Ascending aorta (tissue), 2 donors: ENCODE measurements around the gene OMG. TPM values are rescaled to one million over a fixed set of nuclear protein-coding genes. Genes with fewer than 3 reads are reported as not detected.

ENCODE experiments used
- DNase-seq, 2 donors: peaks; one replicate each; pipeline ENCODE4 v3.0.0-alpha.2; 2019; ENCODE audit warnings: low spot score in 2 of 2
- H3K27ac ChIP-seq, 2 donors: fragments of 200-600 bp; sonication (generic); one replicate each; pipeline ENCODE4 v1.5.1; 2016 to 2017; ENCODE audit warnings: mild to moderate bottlenecking in 1 of 2
- H3K27me3 ChIP-seq: fragments of 200-600 bp; sonication (generic); one replicate; pipeline ENCODE4 v1.5.1; 2017
- H3K36me3 ChIP-seq, 2 donors: fragments of 200-600 bp; sonication (generic); one replicate each; pipeline ENCODE4 v1.5.1; 2016
- H3K4me1 ChIP-seq, 2 donors: fragments of 200-600 bp; sonication (generic); one replicate each; pipeline ENCODE4 v1.5.1; 2016 to 2017; ENCODE audit warnings: mild to moderate bottlenecking in 1 of 2
- H3K4me3 ChIP-seq, 2 donors: fragments of 200-600 bp; sonication (generic); one replicate each; pipeline ENCODE4 v1.5.1; 2016 to 2017; ENCODE audit warnings: mild to moderate bottlenecking in 1 of 2
- H3K9me3 ChIP-seq, 2 donors: fragments of 200-600 bp; sonication (generic); one replicate each; pipeline ENCODE4 v1.5.1; 2016
- intact Hi-C: fragments of 100-400 bp; cut with DNase I; formaldehyde crosslinking; loops from one replicate; pipeline ENCODE4 v1.15.1; 2023
- total RNA-seq: library from RNA; depleted of rRNA; stranded (reverse); fragments of >200 nt; gene quantifications from one replicate; pipeline ENCODE4 v1.1.0, GENCODE V29; 2016
- TF ChIP-seq, protein P1 (sequence below), 3 experiments: fragments of 200-600 bp in 2 of 3; fragments of 450-650 bp in 1 of 3; sonication (generic) in 2 of 3; IDR thresholded peaks; one replicate each; pipeline ENCODE4 v1.5.1; 2016 to 2019; ENCODE audit warnings: antibody characterized with exemption in 3 of 3, mild to moderate bottlenecking in 1 of 3, moderate library complexity in 1 of 3

Gene OMG
- total RNA-seq, 1 donor from 2014 or later = not detected

DNA sequence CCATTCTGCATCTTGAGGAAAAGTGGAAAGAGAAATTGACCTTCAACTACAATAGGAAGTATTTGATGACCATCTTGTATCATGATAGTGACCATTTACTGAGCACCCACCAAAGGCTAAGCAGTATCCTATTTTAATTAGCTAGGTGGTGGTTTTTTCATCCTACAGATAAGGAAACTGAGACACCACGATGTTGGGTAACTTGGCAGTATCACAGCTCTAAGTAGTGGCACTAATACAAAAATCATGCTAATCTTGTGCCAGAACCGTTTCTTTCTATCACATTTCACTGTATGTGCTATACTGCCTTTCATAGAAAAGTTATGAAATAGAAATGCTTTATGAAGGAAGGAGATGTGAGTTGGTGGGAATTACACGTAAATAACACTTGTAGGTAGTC, 14.5 kb upstream of the OMG start:
- intact Hi-C loops = no loop called here

DNA sequence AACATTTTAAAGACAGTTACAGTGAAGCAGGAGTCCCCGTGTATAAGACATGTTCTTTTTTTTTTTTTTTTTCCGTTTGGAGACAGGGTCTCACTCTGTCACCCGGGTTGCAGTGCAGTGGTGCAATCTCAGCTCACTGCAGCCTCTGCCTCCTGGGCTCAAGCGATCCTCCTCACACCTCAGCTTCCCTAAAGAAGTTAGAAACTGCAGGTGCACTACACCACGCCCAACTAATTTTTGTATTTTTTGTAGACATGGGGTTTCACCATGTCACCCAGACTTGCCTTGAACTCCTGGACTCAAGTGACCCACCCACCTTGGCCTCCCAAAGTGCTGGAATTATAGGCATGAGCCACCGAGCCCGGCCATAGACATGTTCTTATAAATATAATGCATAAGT, 13.8 kb upstream of the OMG start:
- intact Hi-C loops = no loop called here
- H3K9me3 ChIP-seq = no peaks in the 10 kb centered on the region
- no peak for DNase-seq
- no peak overlapping the region for H3K27ac ChIP-seq
- TF ChIP-seq, protein P1, sequence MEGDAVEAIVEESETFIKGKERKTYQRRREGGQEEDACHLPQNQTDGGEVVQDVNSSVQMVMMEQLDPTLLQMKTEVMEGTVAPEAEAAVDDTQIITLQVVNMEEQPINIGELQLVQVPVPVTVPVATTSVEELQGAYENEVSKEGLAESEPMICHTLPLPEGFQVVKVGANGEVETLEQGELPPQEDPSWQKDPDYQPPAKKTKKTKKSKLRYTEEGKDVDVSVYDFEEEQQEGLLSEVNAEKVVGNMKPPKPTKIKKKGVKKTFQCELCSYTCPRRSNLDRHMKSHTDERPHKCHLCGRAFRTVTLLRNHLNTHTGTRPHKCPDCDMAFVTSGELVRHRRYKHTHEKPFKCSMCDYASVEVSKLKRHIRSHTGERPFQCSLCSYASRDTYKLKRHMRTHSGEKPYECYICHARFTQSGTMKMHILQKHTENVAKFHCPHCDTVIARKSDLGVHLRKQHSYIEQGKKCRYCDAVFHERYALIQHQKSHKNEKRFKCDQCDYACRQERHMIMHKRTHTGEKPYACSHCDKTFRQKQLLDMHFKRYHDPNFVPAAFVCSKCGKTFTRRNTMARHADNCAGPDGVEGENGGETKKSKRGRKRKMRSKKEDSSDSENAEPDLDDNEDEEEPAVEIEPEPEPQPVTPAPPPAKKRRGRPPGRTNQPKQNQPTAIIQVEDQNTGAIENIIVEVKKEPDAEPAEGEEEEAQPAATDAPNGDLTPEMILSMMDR (IDR thresholded peaks at IDR 0.05) = no peak
- H3K36me3 ChIP-seq = no peaks in the 10 kb centered on the region
- H3K4me1 ChIP-seq = no peaks in the 10 kb centered on the region
- H3K4me3 ChIP-seq = peak overlapping the region in 1 of 2 donors; percentile 25
- H3K27me3 ChIP-seq = no peaks in the 10 kb centered on the region

More for the DNA sequence above, 14.5 kb upstream of the OMG start:
- TF ChIP-seq, protein P1 (IDR thresholded peaks at IDR 0.05) = no peak
- Histone ChIP-seq H3K27ac (no peak overlapping the region), H3K36me3 (no peaks in the 10 kb centered on the region), H3K9me3 (no peaks in the 10 kb centered on the region), H3K27me3 (no peaks in the 10 kb centered on the region), H3K4me3 (peak overlapping the region in 1 of 2 donors; percentile 14), H3K4me1 (no peaks in the 10 kb centered on the region)
- DNase-seq = no peak

DNA sequence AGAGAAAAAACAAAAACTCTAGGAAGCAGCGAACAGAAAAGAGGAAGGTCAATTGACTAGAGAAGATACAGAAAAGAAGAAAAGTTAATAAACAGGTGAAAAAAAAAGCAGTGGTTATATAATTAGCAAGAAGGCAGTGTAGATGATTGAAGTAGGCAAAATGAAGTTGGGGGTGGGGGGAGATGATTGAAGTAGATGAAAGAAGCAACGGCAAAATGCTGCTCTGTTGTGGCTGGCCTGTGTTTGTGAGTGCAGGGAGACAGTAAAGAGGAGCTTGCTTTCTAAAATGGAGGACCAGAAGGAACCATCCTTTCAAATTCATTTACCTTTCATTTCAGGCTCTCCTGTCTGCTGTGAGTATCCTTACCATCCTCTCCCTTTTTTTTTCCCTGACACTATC, 13.2 kb upstream of the OMG start:
- TF ChIP-seq, protein P1 (IDR thresholded peaks at IDR 0.05) = no peak
- no peaks in the 10 kb centered on the region for H3K36me3 ChIP-seq
- H3K27ac ChIP-seq = no peak overlapping the region
- H3K9me3 ChIP-seq = no peaks in the 10 kb centered on the region
- H3K27me3 ChIP-seq = no peaks in the 10 kb centered on the region
- intact Hi-C loops = no loop called here
- DNase-seq = no peak
- no peak overlapping the region for H3K4me3 ChIP-seq
- H3K4me1 ChIP-seq = no peaks in the 10 kb centered on the region

DNA sequence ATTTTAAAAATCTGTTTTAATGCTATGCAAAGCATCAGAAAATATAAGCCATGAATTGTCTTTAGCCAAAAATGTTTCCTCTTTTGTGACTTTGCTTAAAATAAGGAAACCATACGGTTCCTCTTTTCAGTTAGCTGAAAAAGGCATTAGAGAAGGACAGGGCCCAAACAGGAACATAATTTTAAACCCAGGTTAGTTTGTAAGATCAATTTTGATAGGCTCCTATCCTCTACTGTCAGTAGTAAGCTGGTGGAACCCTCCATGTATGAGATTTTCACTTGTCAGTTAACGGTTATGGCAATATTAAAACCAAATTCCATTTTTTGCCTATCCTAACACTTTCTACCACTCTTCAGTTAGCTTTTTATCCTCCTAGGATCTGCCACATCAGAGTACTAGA, 12.5 kb upstream of the OMG start:
- DNase-seq = no peak
- H3K9me3 ChIP-seq = no peaks in the 10 kb centered on the region
- TF ChIP-seq, protein P1 (IDR thresholded peaks at IDR 0.05) = no peak
- H3K27me3 ChIP-seq = no peaks in the 10 kb centered on the region
- no peak overlapping the region for H3K4me3 ChIP-seq
- no peaks in the 10 kb centered on the region for H3K36me3 ChIP-seq
- H3K4me1 ChIP-seq = no peaks in the 10 kb centered on the region
- intact Hi-C loops = no loop called here
- no peak overlapping the region for H3K27ac ChIP-seq

DNA sequence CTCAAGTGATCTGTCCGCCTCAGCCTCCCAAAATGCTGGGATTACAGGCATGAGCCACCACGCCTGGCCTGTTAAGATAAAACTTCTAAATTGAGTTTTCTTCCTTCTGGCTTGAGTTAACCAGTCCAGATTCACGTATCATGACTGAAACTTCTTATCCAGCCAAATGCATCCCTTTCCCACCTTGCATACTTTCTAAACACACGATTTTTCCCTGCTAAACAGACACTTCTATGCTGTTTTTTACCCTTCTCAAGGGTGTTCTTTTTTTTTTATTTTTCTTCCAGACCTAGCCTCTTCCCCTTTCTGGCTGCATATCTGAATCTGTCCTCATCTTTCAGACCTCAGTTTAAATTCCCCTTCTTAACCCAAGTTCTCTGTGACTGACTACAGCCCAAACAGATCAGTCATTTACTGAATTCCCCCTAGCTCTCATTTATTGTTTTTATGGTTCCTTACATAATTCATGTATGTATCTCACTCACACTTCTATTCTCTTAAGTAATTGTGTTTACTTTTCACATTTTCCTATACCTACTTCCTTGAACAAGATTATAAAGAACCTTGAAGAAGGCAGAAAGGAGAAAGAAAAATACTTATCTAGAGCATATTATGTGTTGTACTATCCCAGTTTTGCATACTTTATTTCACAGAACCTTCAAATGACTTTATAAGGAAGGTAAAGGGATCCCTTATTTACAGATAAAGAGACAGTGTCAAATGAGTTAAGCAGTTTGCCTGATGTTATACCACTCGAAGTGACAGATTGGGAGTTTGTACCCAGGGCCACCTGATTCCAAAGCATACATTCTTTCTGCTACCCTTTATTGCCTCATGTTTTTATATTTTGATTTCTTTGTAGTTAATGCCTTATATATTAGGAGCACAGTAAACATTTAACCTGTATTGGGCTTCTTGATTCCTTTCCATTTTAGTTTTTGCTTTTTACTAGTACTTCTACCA, 11.6 kb upstream of the OMG start:
- Histone ChIP-seq H3K9me3 (no peaks in the 10 kb centered on the region), H3K27ac (no peak overlapping the region), H3K36me3 (no peaks in the 10 kb centered on the region), H3K4me1 (no peaks in the 10 kb centered on the region), H3K27me3 (no peaks in the 10 kb centered on the region), H3K4me3 (no peak overlapping the region)
- TF ChIP-seq, protein P1 (IDR thresholded peaks at IDR 0.05) = no peak
- intact Hi-C loops = no loop called here
- no peak for DNase-seq
